ENCODE data around the gene MAD1L1.
A peak's percentile ranks its signal among the peaks of the same experiment; 100 is the strongest.
"Not testable (repeated sequence)": the region's sequence is repeated elsewhere in the genome, so short reads cannot be mapped to it uniquely, and the experiment has no call there.

MAD1L1 gene

DNA sequence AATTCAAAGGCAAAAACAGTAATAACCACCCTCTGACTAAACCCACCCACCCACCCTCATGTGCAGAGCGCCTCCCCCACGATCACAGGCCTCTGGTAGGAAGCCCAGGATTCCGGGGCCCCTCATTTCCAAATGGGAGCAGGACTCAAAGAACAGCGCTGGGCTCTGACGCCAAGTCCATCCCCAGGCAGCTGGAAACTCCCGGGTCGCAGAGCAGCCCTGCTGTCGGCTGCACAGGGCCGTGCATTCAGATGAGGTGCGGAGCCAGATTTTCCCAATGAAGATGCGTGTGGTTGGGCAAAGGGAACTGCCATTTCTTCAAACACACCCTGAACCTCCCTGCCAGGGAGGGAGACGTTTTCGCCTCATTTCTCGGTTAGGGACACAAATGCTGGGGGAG is 152.3 kb downstream of the MAD1L1 start:
- no peak for DNase-seq

DNA sequence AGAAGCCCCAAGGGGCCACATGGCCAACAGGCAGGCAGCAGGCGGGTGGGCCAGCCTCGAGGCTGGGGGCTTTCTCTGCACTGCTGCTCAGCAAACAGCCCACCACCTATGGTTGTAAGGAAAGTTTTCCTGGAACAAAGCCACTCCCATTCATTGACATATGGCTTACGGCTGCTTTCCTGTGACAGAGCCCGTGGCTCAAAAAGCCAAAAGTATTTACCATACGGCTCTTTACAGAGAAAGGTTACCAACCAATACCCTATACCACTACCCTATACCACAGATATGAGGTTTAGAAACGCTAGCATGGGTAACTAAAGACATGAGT is 152.7 kb downstream of the MAD1L1 start:
- DNase-seq = no peak

DNA sequence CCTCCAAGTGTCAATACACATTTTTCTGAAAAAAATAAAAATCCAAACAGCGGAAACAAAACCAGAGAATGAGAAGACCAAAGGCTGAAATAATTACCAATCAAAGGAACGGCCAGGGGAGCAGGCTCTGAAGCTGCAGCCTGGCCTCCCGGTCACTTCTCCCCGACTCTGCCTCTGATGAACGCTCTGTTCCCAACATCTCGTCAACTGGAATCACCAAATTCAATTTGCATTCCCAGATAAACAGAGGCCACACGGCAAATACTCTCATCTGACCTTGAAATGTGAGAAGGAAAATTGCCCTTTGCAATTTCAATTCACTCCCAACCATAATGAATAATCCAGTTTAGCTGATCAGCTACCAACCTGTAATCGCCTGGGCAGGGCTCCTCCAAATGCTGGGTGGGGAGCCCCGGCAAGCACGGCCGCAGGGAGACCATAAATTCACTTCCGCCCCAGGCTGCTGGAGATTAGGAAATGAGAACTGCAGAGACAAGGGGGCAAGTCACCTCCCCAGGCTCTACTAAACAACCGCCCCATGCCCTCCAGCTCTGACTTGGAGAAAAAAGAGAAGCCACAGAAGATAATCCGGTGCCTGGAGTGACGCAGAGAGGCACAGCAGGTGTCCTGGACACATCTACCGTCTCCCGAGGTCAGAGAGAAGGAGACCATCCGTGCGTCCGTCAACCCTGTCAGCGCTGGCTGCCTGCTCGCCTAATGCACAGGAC is 153.2 kb downstream of the MAD1L1 start:
- no peak for DNase-seq

GRCh38 chr7:2078899-2079298 is 153.8 kb downstream of the MAD1L1 start:
- DNase-seq = no peak

- DNase-seq = no peak
These were observed 156.1 kb downstream of the MAD1L1 start for GRCh38 chr7:2076649-2077064.

- no peak for DNase-seq
These were observed 156.9 kb downstream of the MAD1L1 start for GRCh38 chr7:2075811-2076210.

GRCh38 chr7:2074691-2075090 is 158.1 kb downstream of the MAD1L1 start:
- no peak for DNase-seq

DNA sequence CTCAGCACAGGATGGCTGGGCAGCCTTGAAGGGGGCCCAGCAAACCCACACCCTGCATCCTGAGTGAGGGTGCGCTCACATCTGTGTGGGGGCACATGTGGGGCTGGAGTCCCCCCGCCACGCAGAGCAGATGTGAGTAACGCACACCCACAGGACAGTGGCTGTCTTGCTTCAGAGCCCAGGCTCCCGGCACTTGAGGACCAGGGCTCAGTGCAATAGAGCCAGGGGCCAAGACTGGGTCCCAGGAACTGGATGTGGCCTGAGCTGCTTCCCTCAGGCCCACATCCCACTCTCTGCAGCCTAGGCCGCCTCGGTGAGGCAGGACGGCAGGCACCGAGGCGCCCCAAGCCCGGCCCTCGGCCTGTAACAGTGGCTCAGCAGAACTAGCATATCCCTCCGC is 159.9 kb downstream of the MAD1L1 start:
- DNase-seq = no peak

GRCh38 chr7:2072042-2072441 is 160.7 kb downstream of the MAD1L1 start:
- DNase-seq = no peak

- DNase-seq = no peak
These were observed 161.5 kb downstream of the MAD1L1 start for GRCh38 chr7:2071133-2071832.

GRCh38 chr7:2070151-2070763 is 162.5 kb downstream of the MAD1L1 start:
- DNase-seq = no peak

- no peak for DNase-seq
These were observed 163.3 kb downstream of the MAD1L1 start for GRCh38 chr7:2069472-2069860.

DNA sequence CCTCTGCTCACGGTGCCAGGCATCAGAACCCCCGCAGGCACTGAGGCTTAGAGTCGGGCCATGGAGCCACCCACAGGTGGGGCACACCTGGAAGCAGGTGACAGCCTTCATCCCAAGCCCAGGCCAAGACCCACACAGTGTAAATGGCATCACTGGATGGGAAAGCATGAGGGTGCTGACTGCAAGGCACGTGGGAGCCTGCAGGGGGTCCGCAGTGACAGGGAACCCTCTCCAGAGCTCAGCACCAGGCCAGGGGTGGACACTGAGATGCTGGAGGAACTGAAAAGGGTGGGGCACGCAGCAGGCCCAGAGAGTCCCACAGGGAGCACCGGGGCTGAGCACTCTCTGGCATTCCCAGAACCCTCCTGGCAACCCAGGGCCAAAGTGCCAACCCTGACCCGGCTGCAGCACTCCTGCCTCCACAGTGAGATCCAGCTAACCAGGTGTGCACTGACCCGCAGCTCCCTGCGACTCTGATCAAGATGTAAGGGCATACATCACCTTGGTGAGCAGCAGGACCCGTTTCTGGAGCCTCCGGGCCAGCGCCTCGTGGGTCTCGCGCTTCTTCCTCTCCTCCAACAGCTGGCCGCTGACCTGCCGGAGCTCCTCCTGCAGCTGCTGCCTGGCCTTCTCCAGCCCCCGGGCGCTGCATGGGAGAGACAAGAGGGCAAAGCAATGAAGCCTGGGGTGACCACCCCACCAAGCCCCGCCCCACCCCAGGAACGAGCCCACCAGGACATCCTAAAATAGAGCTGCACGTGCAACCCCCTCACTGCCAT is 163.9 kb downstream of the MAD1L1 start:
- DNase-seq = no peak

DNA sequence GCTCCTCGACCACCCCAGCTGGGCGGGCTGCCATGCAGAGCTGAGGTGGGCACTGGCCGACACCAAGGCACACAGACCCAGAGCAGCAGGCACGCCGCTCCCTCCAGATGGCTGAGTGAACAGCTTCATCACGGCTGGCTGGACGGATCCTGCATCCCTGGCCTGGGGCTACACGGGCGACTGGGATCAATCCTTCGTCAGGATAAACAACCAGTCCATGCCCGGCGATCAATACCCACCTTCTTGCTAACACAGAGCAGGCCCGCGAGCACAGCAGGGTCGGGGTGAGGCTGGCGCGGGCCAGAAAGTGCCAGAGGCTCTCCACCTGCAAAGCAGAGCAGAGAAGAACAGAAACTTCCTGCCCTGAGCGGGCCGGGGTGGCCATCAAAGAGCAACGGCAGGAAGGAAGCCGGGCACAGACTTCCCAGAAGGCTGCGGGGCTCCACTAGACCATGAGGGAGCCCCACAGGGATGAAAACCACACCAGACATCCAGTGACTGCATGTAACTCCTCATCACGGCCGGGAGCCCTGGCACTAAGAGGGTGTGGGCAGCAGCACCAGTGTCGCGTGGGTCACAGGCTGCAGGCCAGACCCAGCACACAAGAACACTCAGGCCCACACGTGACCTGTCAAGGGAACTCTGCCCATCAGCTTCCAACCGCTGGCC is 166.4 kb downstream of the MAD1L1 start:
- peak; percentile 43 for DNase-seq

DNA sequence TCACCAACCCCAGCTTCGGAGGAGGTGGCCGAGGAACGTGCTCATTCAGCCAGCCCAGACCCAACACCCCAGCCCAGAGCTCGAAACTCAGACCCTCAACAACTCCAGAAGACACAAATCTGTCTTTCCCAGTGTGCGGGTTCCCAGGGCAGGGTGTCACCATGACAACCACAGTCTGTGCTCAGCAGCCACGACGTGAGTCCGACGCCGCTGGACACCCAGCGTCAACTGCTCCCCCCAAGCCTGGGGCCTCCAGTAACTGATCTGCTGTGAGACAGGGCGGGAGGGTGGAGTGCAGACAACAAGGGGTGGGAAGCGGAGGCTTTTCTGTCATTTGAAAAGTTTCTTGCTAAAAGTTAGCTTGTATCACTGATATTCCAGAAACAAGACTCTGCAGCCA is 167.2 kb downstream of the MAD1L1 start:
- DNase-seq = no peak

- DNase-seq = no peak
These were observed 169.0 kb downstream of the MAD1L1 start for GRCh38 chr7:2063563-2064260.

DNA sequence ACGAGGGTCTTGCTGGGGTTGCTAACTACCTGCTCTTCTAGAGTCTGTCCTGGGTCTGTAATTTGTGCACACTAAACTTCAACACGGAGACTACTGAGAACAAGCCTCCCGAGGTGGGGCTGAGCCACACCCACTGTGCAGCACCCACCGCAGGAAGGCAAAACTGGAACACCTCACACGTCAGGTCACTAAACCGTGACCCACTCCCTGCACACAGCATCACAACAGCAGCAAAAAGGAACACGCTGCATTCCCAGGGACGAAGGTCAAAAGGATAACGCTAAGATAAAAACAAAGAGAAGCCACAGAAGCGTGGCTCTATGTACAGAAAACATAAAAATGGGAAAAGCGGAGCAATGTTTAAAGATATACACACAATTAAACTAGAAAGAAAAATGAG is 170.1 kb downstream of the MAD1L1 start:
- no peak for DNase-seq

DNA sequence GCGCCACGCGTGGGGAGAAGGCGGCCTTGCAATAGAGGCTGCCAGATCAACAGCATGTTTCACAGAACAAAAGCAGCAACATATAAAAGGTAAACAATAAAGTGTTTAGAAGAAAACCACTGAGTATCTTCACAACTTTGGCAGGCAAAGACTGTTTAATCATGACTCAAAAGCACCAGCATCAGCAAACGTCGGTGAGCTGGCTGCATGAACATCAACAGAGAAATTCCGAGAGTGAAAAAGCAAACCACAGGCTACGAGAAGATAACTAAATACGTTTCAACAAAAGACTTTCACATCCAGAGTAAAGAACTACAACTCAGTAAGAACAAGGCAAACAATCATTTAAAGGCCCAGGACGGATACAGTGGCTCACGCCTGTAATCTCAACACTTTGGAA is 172.0 kb downstream of the MAD1L1 start:
- no peak for DNase-seq

- DNase-seq = no peak
These were observed 172.6 kb downstream of the MAD1L1 start for GRCh38 chr7:2059964-2060700.

DNA sequence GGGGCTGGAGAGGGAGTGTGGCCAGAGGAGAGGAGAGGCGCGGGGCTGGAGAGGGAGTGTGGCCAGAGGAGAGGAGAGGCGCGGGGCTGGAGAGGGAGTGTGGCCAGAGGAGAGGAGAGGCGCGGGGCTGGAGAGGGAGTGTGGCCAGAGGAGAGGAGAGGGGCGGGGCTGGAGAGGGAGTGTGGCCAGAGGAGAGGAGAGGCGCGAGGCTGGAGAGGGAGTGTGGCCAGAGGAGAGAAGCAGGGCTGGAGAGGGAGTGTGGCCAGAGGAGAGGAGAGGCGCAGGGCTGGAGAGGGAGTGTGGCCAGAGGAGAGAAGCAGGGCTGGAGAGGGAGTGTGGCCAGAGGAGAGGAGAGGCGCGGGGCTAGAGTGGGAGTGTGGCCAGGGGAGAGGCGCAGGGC is 174.5 kb downstream of the MAD1L1 start:
- DNase-seq = not testable (repeated sequence)

- DNase-seq = no peak
These were observed 176.8 kb downstream of the MAD1L1 start for GRCh38 chr7:2055956-2056355.

DNA sequence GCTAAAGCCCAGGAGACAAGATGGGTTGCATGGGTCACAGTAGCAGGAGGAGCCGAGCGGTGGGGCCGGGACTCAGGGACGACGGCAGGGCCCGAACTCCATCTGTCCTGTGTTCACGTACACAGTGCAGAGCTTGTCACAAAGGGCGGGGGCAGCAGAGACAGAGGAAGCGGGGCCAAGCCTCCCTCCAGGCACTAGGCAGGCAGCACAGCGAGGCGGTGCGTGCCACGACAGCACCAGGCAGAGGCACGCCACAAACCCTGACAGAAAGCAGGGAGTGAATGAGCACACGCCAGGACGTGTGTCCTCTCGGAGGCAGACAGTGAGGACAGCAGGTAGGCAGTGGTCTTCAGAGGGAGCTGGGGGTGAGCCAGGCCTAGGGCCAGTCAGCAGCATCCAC is 177.8 kb downstream of the MAD1L1 start:
- no peak for DNase-seq
